Epithelial cell of esophagus (primary cell): ENCODE data around the gene ADIPOR2.

ENCODE experiments used
- DNase-seq: peaks from one replicate; pipeline ENCODE4 v3.0.0; 2010; ENCODE audit warnings: low read depth
- H3K4me3 ChIP-seq: 2 replicates; pipeline ENCODE4 v1.5.1; 2011; ENCODE audit warnings: mild to moderate bottlenecking, low read length, control low read depth
- CTCF ChIP-seq: IDR thresholded peaks from 2 replicates; pipeline ENCODE4 v1.5.1; 2011; ENCODE audit warnings: low read depth, mild to moderate bottlenecking, low read length, control low read depth, inconsistent platforms; ENCODE audit not compliant: insufficient read depth; ENCODE audit errors: missing control alignments

The ADIPOR2 gene

GRCh38 chr12:1716215-1716862, 25.5 kb downstream of the ADIPOR2 start:
- no peak for TF ChIP-seq CTCF
- no peak overlapping the region for H3K4me3 ChIP-seq
- DNase-seq, result no peak

GRCh38 chr12:1716911-1717310, 26.0 kb downstream of the ADIPOR2 start:
- no peak for DNase-seq
- H3K4me3 ChIP-seq, result no peak overlapping the region
- TF ChIP-seq CTCF, result no peak

- H3K4me3 ChIP-seq, result no peak overlapping the region
- DNase-seq, result no peak
- TF ChIP-seq CTCF, result no peak
Measured at GRCh38 chr12:1719139-1719538, 28.3 kb downstream of the ADIPOR2 start.

- TF ChIP-seq CTCF, result no peak
- no peak for DNase-seq
- no peak overlapping the region for H3K4me3 ChIP-seq
Measured at GRCh38 chr12:1720494-1720893, 29.6 kb downstream of the ADIPOR2 start.

GRCh38 chr12:1723721-1724120, 32.9 kb downstream of the ADIPOR2 start:
- no peak for TF ChIP-seq CTCF

GRCh38 chr12:1724250-1724649, 33.4 kb downstream of the ADIPOR2 start:
- H3K4me3 ChIP-seq, result no peak overlapping the region
- no peak for DNase-seq
- no peak for TF ChIP-seq CTCF

More at GRCh38 chr12:1723721-1724120, 32.9 kb downstream of the ADIPOR2 start:
- no peak overlapping the region for H3K4me3 ChIP-seq
- no peak for DNase-seq

- no peak for TF ChIP-seq CTCF
- no peak for DNase-seq
- H3K4me3 ChIP-seq, result no peak overlapping the region
Measured at GRCh38 chr12:1726753-1727152, 35.9 kb downstream of the ADIPOR2 start.
